Fibroblast of skin of right quadriceps (primary cell): Measurements from ENCODE around the gene ISL1.

ENCODE experiments used
- DNase-seq: peaks from one replicate; pipeline ENCODE4 v3.0.0-alpha.2; 2013

ISL1 gene

GRCh38 chr5:51387884-51388275, 4.6 kb downstream of the ISL1 start:
- no peak for DNase-seq

GRCh38 chr5:51388488-51389287, 5.4 kb downstream of the ISL1 start:
- DNase-seq, result no peak

- DNase-seq, result no peak
These were observed 6.0 kb downstream of the ISL1 start for GRCh38 chr5:51389288-51389576.

GRCh38 chr5:51389577-51390463, 6.6 kb downstream of the ISL1 start:
- no peak for DNase-seq

- no peak for DNase-seq
These were observed 7.9 kb downstream of the ISL1 start for GRCh38 chr5:51391175-51391574.

- DNase-seq, result no peak
These were observed 9.5 kb downstream of the ISL1 start for GRCh38 chr5:51392689-51393199.

GRCh38 chr5:51394609-51395008, 11.4 kb downstream of the ISL1 start:
- no peak for DNase-seq

DNA sequence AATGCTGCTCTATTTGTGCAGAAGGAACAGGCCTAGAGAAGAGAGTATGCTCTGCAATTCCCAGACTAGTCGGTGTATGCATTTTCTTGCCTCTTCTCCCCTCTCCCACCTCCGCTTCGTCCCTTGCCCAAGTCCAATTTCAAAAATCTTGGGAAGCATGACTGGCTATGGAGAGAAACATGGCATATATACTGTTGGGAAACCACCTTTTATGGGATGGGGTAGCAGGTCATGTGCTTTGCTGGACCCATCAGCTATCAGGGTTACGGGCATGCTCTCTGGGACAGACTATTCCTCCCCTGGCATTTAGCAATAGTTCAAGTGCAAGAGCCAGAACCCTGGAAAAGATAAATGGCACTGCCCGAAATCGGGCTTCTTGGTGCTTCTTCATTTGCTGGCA, 12.0 kb downstream of the ISL1 start:
- no peak for DNase-seq

GRCh38 chr5:51395666-51396356, 12.6 kb downstream of the ISL1 start:
- no peak for DNase-seq

GRCh38 chr5:51396797-51397196, 13.5 kb downstream of the ISL1 start:
- no peak for DNase-seq

DNA sequence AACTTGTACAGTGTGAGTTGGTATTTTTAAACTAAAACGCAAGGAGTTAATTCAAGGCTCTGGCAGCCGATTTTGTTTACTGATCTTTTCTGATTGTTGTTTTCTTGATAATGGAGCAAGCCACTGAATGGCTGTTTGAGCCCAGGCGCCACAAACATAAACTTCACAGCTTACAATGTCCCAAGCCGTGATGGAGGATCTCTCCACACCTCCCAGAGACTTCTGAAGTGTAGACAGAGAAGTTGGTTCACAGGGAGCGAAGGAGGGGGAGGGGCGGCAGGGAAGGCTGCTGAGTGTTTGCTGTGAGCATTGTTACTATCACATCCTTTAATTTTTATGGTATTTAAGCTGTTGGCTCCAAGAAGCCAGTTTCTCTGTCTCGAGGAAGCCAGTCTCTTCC, 14.7 kb downstream of the ISL1 start:
- DNase-seq, result no peak

DNA sequence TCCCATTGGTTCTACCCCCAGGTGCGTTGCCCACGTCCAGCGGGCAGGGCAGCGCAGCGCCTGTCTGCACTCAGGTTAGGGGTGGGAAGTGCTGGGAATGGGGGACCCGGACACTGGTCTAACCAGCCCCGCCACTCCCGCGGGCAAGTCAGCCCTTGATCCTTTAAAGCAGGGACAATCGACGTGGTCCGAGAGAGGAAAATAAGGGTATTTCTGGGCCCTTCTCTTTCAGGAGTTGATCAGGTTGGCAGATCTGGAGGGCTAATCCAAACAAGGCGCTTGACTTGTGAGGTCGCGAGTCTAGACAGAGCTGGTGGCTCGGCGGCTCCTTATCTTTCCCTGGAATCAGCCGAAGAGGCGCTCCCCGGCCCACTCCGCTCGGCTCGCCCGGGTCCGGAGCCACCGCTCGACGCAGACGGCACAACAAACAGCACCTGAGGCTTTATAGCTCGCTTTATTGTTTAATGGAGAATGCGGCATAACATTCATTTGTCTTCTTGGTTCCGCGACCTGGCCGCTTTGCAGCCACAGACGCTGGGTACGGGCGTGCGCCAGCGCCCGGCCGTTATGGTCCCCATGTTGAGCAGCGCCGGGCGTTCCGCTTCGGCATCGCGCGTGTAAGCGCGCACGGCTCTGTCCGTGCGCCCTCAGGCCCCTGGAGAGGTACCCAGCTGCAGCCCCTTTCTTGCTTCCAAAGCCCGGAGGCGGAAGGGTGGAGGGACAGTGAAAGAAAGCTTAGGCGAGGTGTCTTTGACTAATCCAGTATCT, 15.8 kb downstream of the ISL1 start:
- no peak for DNase-seq

DNA sequence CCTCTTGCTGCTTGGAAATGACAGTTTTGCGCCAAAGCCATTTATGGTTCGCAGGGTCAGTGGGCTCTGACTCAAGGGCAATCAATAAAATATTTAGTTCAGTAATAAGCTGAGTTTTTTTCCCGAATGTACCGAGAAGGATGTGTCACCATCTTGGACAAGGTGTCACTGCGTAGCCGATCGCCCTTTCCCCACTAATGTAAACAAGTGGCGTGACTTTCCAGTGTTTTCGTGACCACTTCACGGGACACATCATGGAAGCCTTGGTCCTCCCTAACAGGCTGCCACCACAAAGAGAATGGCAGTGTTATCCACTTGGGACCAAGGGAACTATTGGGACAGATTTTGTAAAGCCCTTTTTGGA, 16.4 kb downstream of the ISL1 start:
- no peak for DNase-seq

GRCh38 chr5:51404255-51404654, 21.0 kb downstream of the ISL1 start:
- DNase-seq, result no peak

DNA sequence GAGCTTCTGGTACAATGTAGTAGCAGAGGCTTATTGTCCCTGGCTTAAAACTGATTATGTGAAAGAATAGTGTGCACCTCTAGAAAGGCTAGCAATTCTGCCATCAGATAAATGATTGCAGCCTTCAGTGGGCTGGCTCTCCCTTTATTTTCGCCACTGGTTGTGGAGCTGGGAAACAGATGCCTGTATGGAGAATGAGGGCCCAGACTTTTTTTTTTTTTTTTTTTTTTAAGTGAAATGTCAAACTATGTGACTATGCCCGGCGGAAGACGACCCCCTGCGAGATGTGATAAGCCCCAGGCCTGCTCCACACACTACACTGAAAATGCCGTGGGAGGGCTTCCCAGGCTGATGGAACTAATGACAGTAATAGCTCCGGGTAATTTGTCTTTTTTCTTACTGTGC, 28.7 kb downstream of the ISL1 start:
- DNase-seq, result no peak

DNA sequence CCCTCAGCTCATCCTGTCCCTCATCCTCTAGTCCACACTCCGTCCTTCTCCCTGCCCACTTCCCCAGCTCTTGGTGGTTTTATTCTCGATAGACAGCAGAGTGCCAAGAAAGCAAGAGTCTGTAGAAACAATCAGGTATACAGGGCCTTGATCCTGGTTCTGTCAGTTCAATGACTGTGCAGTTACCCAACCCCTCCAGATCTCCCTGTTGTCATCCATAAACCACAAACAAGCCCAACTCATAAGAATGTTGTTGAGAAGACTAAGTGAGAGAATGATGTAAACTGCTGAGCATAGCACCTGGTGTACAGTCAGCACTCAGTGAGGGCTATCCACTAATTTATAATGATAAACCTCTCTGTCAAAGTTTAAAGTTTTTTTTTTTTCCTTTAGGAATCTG, 31.3 kb downstream of the ISL1 start:
- no peak for DNase-seq

GRCh38 chr5:51416149-51416548, 32.9 kb downstream of the ISL1 start:
- no peak for DNase-seq

GRCh38 chr5:51433052-51433710, 49.9 kb downstream of the ISL1 start:
- DNase-seq, result no peak

DNA sequence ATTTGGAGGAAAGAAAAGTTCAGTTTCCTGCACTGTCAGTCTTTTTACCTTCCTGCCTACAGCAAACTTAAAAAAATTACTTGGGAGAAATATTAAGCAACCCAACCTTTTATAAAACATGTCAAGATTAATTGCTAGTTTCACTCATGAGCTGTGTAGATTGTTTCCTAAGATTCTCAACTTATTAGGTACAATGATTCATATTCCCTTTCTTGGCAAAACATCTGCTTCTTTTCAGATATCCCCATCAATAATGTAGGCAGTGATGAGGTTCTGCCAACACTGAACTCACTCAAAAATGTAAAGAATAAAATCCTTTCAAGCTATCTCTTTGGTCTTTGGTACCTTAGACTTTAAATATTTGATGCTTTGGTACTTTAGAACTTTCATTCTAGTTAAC, 56.0 kb downstream of the ISL1 start:
- DNase-seq, result no peak
